Endothelial cell (in vitro differentiated cells): ENCODE data around the gene DLGAP1. TPM values are rescaled to one million over a fixed set of nuclear protein-coding genes. Genes with fewer than 3 reads are reported as not detected.
"Not testable (repeated sequence)": the region's sequence is repeated elsewhere in the genome, so short reads cannot be mapped to it uniquely, and the experiment has no call there.

Experiments used
- DNase-seq: peaks from one replicate; pipeline ENCODE4 v3.0.0; 2021; ENCODE audit warnings: low spot score
- H3K27ac Mint-ChIP-seq: one replicate; pipeline ENCODE4 v1.8.0; 2021; ENCODE audit warnings: mixed read lengths, inconsistent platforms; ENCODE audit not compliant: unreplicated experiment
- H3K27me3 Mint-ChIP-seq: one replicate; pipeline ENCODE4 v1.8.0; 2021; ENCODE audit warnings: mild to moderate bottlenecking, moderate library complexity, mixed read lengths, inconsistent platforms; ENCODE audit not compliant: unreplicated experiment
- H3K36me3 Mint-ChIP-seq: one replicate; pipeline ENCODE4 v1.8.0; 2021; ENCODE audit warnings: mild to moderate bottlenecking, low read depth, mixed read lengths, inconsistent platforms; ENCODE audit not compliant: unreplicated experiment
- H3K4me1 Mint-ChIP-seq: one replicate; pipeline ENCODE4 v1.8.0; 2021; ENCODE audit warnings: mild to moderate bottlenecking, mixed read lengths, inconsistent platforms; ENCODE audit not compliant: unreplicated experiment
- H3K4me3 Mint-ChIP-seq: one replicate; pipeline ENCODE4 v1.8.0; 2021; ENCODE audit warnings: mild to moderate bottlenecking, mixed read lengths, inconsistent platforms; ENCODE audit not compliant: unreplicated experiment
- H3K9me3 Mint-ChIP-seq: one replicate; pipeline ENCODE4 v1.8.0; 2021; ENCODE audit warnings: mixed read lengths, inconsistent platforms; ENCODE audit not compliant: unreplicated experiment
- CTCF ChIP-seq: fragments of 200-600 bp; sonication (generic); IDR thresholded peaks from one replicate; pipeline ENCODE4 v1.5.0; 2021; ENCODE audit warnings: antibody characterized with exemption; ENCODE audit not compliant: unreplicated experiment
- total RNA-seq: library from RNA; stranded (reverse); fragmentation: NEBNext Ultra II Directional; extraction: Animal tissue kit (Norgen Biotek cat#: 25700); gene quantifications from one replicate; pipeline ENCODE4 v1.2.1, GENCODE V29; 2021; ENCODE audit not compliant: unreplicated experiment

DLGAP1 gene
- total RNA-seq, 1 donor from 2014 or later, result 1.8 TPM

- H3K27ac Mint-ChIP-seq, result no peak overlapping the region
- peaks cover 20% of the 10 kb centered on the region for H3K36me3 Mint-ChIP-seq
- H3K4me1 Mint-ChIP-seq, result peaks cover 20% of the 10 kb centered on the region
Observed at GRCh38 chr18:3472681-3473544, 982.2 kb downstream of the DLGAP1 start.

GRCh38 chr18:3472121-3472520, 983.0 kb downstream of the DLGAP1 start:
- DNase-seq, H3K9me3 Mint-ChIP-seq, H3K4me3 Mint-ChIP-seq, H3K27ac Mint-ChIP-seq, H3K27me3 Mint-ChIP-seq: not testable (repeated sequence)
- peaks cover 23% of the 10 kb centered on the region for H3K4me1 Mint-ChIP-seq
- H3K36me3 Mint-ChIP-seq, result peaks cover 20% of the 10 kb centered on the region

More at GRCh38 chr18:3472681-3473544, 982.2 kb downstream of the DLGAP1 start:
- no peak for TF ChIP-seq CTCF
- Mint-ChIP-seq H3K9me3 (peaks cover 3% of the 10 kb centered on the region), H3K27me3 (peaks cover 1% of the 10 kb centered on the region), H3K4me3 (no peak overlapping the region)
- DNase-seq, result no peak

- no peak overlapping the region for H3K4me3 Mint-ChIP-seq
- no peak for TF ChIP-seq CTCF
- H3K9me3 Mint-ChIP-seq, result peaks cover 3% of the 10 kb centered on the region
- H3K27ac Mint-ChIP-seq, result no peak overlapping the region
- no peak for DNase-seq
- peaks cover 20% of the 10 kb centered on the region for H3K36me3 Mint-ChIP-seq
- H3K27me3 Mint-ChIP-seq, result no peaks in the 10 kb centered on the region
- H3K4me1 Mint-ChIP-seq, result peaks cover 32% of the 10 kb centered on the region
Observed at GRCh38 chr18:3471141-3471648, 983.9 kb downstream of the DLGAP1 start.

GRCh38 chr18:3468833-3469232, 986.3 kb downstream of the DLGAP1 start:
- DNase-seq, result no peak
- Mint-ChIP-seq H3K4me1 (peaks cover 36% of the 10 kb centered on the region), H3K27ac (peak overlapping the region; percentile 42), H3K4me3 (peak overlapping the region; percentile 56), H3K27me3 (no peaks in the 10 kb centered on the region), H3K36me3 (peaks cover 6% of the 10 kb centered on the region), H3K9me3 (no peaks in the 10 kb centered on the region)
- TF ChIP-seq CTCF, result no peak

- Mint-ChIP-seq H3K36me3 (peaks cover 3% of the 10 kb centered on the region), H3K4me1 (peaks cover 36% of the 10 kb centered on the region), H3K4me3 (no peak overlapping the region), H3K27ac (peak overlapping the region; percentile 25), H3K27me3 (no peaks in the 10 kb centered on the region), H3K9me3 (no peaks in the 10 kb centered on the region)
- no peak for DNase-seq
- TF ChIP-seq CTCF, result peak; percentile 52
Observed at GRCh38 chr18:3468066-3468705, 986.9 kb downstream of the DLGAP1 start.
